Endothelial cell of umbilical vein (primary cell): ENCODE measurements around the gene DPP7. TPM values are rescaled to one million over a fixed set of nuclear protein-coding genes. Genes with fewer than 3 reads are reported as not detected.

Experiments
- BruUV-seq: library from RNA; stranded (reverse); fragments of 400-500 nt; replicated peaks from 2 replicates; lab custom pipeline; 2021; lab: Mats Ljungman, UMichigan
- CTCF ChIA-PET: fragments of 300-600, 350-600 bp; sonication (Branson Sonifier 250); formaldehyde crosslinking; loops from one replicate; lab custom pipeline; 2021; ENCODE audit warnings: antibody characterized with exemption, inconsistent platforms; lab: Charles Lee
- POLR2A ChIA-PET: fragments of 300-600, 350-600 bp; sonication (Branson Sonifier 250); formaldehyde crosslinking; loops from one replicate; lab custom pipeline; 2021; ENCODE audit warnings: antibody characterized with exemption, inconsistent platforms; lab: Charles Lee
- DNase-seq: peaks from one replicate; pipeline ENCODE4 v3.0.0-alpha.2; 2011; ENCODE audit warnings: low read depth, low spot score
- FAIRE-seq: peaks from 2 replicates; lab custom pipeline; 2011; peaks lifted over from hg19 to GRCh38; lab: Jason Lieb, UNC
- H2AFZ ChIP-seq: 2 replicates; pipeline ENCODE4 v1.6.0; 2012; ENCODE audit warnings: low read depth, low read length, control low read depth, inconsistent platforms
- H3K27ac ChIP-seq: 2 replicates; pipeline ENCODE4 v1.5.1; 2011; ENCODE audit warnings: low read depth, mild to moderate bottlenecking, control low read depth, low read length, moderate library complexity; ENCODE audit not compliant: insufficient read depth
- H3K27me3 ChIP-seq, 2 experiments: 2 replicates each; pipeline versions ENCODE4 v1.6.0 to v1.6.1; 2011; ENCODE audit warnings: low read length in 2 of 2, mixed read lengths in 1 of 2; ENCODE audit not compliant: control insufficient read depth in 2 of 2, insufficient read depth in 2 of 2
- H3K36me3 ChIP-seq, 2 experiments: 2 replicates in 1 of 2; 3 replicates in 1 of 2; pipeline ENCODE4 v1.5.1; 2011; ENCODE audit warnings: low read length in 2 of 2, mild to moderate bottlenecking in 1 of 2, moderate library complexity in 1 of 2; ENCODE audit not compliant: control insufficient read depth in 2 of 2, insufficient read depth in 2 of 2; ENCODE audit errors: extremely low read depth in 1 of 2
- H3K4me1 ChIP-seq: 3 replicates; pipeline ENCODE4 v1.5.1; 2011; ENCODE audit warnings: mild to moderate bottlenecking, low read length; ENCODE audit not compliant: control insufficient read depth, insufficient read depth; ENCODE audit errors: extremely low read depth
- H3K4me2 ChIP-seq: 2 replicates; pipeline ENCODE4 v1.6.1; 2011; ENCODE audit warnings: low read length, control low read depth, mixed read lengths; ENCODE audit not compliant: insufficient read depth
- H3K4me3 ChIP-seq, 3 experiments: fragments of 200-600 bp in 1 of 3; sonication (generic), shearing (Covaris generic) in 1 of 3; replicated peaks in 1 of 3; 2 replicates each; pipeline ENCODE4 v1.5.1; 2011 to 2016; ENCODE audit warnings: control low read depth in 3 of 3, low read length in 3 of 3, mild to moderate bottlenecking in 2 of 3, inconsistent platforms in 1 of 3, low read depth in 1 of 3, moderate library complexity in 1 of 3; ENCODE audit not compliant: insufficient read depth in 1 of 3
- H3K79me2 ChIP-seq: 2 replicates; pipeline ENCODE4 v1.6.0; 2012; ENCODE audit warnings: low read length, inconsistent platforms; ENCODE audit not compliant: control insufficient read depth, insufficient read depth
- H3K9ac ChIP-seq: replicated peaks from 2 replicates; pipeline ENCODE3; 2011; ENCODE audit warnings: low read length, control low read depth; ENCODE audit not compliant: insufficient read depth; ENCODE audit errors: extremely low read depth
- H3K9me1 ChIP-seq: replicated peaks from 3 replicates; pipeline ENCODE4 v1.6.0; 2011; ENCODE audit warnings: mild to moderate bottlenecking, low read length; ENCODE audit not compliant: control insufficient read depth, insufficient read depth; ENCODE audit errors: extremely low read depth
- H3K9me3 ChIP-seq: replicated peaks from 2 replicates; pipeline ENCODE4 v1.5.1; 2012; ENCODE audit warnings: low read length, inconsistent platforms; ENCODE audit not compliant: control insufficient read depth, insufficient read depth
- H4K20me1 ChIP-seq: replicated peaks from 2 replicates; pipeline ENCODE3; 2011; ENCODE audit warnings: mild to moderate bottlenecking, low read length; ENCODE audit not compliant: control insufficient read depth, insufficient read depth; ENCODE audit errors: extremely low read depth
- EZH2 ChIP-seq: IDR thresholded peaks from 2 replicates; pipeline ENCODE4 v1.6.1; 2012; ENCODE audit warnings: borderline replicate concordance, low read depth, mild to moderate bottlenecking, moderate library complexity, low read length, inconsistent platforms; ENCODE audit not compliant: severe bottlenecking
- FOS ChIP-seq: IDR thresholded peaks from 2 replicates; pipeline ENCODE4 v1.6.1; 2011; ENCODE audit warnings: mild to moderate bottlenecking, low read length, moderate library complexity, borderline replicate concordance; ENCODE audit not compliant: insufficient read depth
- GATA2 ChIP-seq: IDR thresholded peaks from 2 replicates; pipeline ENCODE4 v1.7.0; 2011; ENCODE audit warnings: low read depth, mild to moderate bottlenecking, moderate library complexity, mixed read lengths, low read length; ENCODE audit not compliant: insufficient read length, insufficient read depth
- JUN ChIP-seq: IDR thresholded peaks from 2 replicates; pipeline ENCODE4 v1.6.1; 2011; ENCODE audit warnings: borderline replicate concordance, low read depth; ENCODE audit not compliant: insufficient read length, insufficient read depth
- MYC ChIP-seq: IDR thresholded peaks from one replicate; pipeline ENCODE4 v1.6.1; 2011; ENCODE audit warnings: mild to moderate bottlenecking, low read depth, low read length
- POLR2A ChIP-seq: IDR thresholded peaks from 2 replicates; pipeline ENCODE4 v1.6.1; 2012; ENCODE audit warnings: low read depth, mild to moderate bottlenecking, control low read depth, low read length
- POLR2AphosphoS5 ChIP-seq: IDR thresholded peaks from 2 replicates; pipeline ENCODE4 v1.6.1; 2012; ENCODE audit warnings: low read depth, mild to moderate bottlenecking, control low read depth, low read length, moderate library complexity; ENCODE audit not compliant: insufficient read depth
- dilution Hi-C: fragments of 300-500 bp; cut with MboI; formaldehyde crosslinking; loops from one replicate; pipeline ENCODE4 v1.15.0; 2019; ENCODE audit warnings: low sequenced_read_pairs; ENCODE audit not compliant: extremely low pct_ligation_motif_present
- intact Hi-C: fragments of 100-400 bp; cut with micrococcal nuclease; formaldehyde crosslinking; loops from one replicate; pipeline ENCODE4 v1.10.0; 2022
- polyA plus RNA-seq, 4 experiments: library from polyadenylated mRNA; depleted of rRNA in 3 of 4; stranded (reverse) in 3 of 4; unstranded in 1 of 4; fragments of >200 nt; gene quantifications; 2 replicates each; pipeline versions ENCODE4 v1.2.1 to v1.2.3, GENCODE V29; 2011 to 2012; ENCODE audit warnings: missing spikeins in 1 of 4
- total RNA-seq: library from RNA; stranded (reverse); gene quantifications from 2 replicates; pipeline ENCODE4 v1.2.3, GENCODE V29; 2021
- TF ChIP-seq, protein P1 (sequence below): IDR thresholded peaks from 2 replicates; pipeline ENCODE4 v1.6.1; 2011; ENCODE audit not compliant: insufficient read depth, insufficient read length
- TF ChIP-seq, protein P2 (sequence below), 2 donors: IDR thresholded peaks; 1 replicate in 1 of 2; 2 replicates in 1 of 2; pipeline ENCODE4 v1.5.1; 2011; ENCODE audit warnings: low read length in 2 of 2, mild to moderate bottlenecking in 2 of 2, moderate library complexity in 2 of 2, control low read depth in 1 of 2, inconsistent platforms in 1 of 2, low read depth in 1 of 2; ENCODE audit not compliant: insufficient read depth in 1 of 2; ENCODE audit errors: extremely low read depth in 1 of 2

The DPP7 gene
- total and polyA plus RNA-seq, 2 donors (not counting 3 experiments of a cell fraction or from before 2014, with no cell fraction given), result 149 to 200 TPM

DNA sequence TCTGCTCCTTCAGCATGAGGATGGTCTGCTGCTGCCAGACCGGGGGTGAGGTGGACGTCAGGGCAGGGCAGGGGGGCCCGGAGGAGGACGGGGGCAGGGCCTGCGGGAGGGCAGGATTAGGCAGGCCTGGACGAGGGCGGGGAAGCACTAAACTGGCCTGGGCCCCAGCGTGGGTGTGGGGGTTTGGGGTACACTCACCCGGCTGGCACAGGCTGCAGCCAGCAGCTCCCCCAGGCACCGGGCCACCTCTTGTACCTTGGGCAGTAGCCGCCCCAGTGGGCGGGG lies 49.7 kb downstream of the DPP7 start:
- Histone ChIP-seq H3K27me3 (no peaks in the 10 kb centered on the region), H3K9me1 (no peaks in the 10 kb centered on the region), H3K4me1 (peaks cover 5% of the 10 kb centered on the region), H2AFZ (no peak overlapping the region), H4K20me1 (no peaks in the 10 kb centered on the region), H3K9me3 (no peaks in the 10 kb centered on the region), H3K36me3 (no peaks in the 10 kb centered on the region), H3K4me2 (no peak overlapping the region), H3K27ac (no peak overlapping the region), H3K9ac (no peak overlapping the region), H3K79me2 (peaks cover 9% of the 10 kb centered on the region), H3K4me3 (no peak overlapping the region)
- POLR2A ChIA-PET, result no interaction called here
- CTCF ChIA-PET, result interaction anchor here (1.5 to 8.0 kb wide), 3 partner anchors 17 to 37 kb away, joined by 4 to 152 read pairs (median 34); partner anchors contain the start of gene NPDC1
- intact Hi-C loops (loop anchor here (1.0 kb wide), 2 partner anchors 36 to 278 kb away; no protein-coding TSS in a partner anchor), dilution Hi-C loops (no loop called here)
- TF ChIP-seq JUN, result no peak
- TF ChIP-seq, protein P1, sequence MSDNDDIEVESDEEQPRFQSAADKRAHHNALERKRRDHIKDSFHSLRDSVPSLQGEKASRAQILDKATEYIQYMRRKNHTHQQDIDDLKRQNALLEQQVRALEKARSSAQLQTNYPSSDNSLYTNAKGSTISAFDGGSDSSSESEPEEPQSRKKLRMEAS, result no peak
- no peak for TF ChIP-seq FOS
- no peak for TF ChIP-seq POLR2A
- no peak for TF ChIP-seq EZH2
- no peak for TF ChIP-seq GATA2
- no peak for TF ChIP-seq POLR2AphosphoS5
- TF ChIP-seq, protein P2, sequence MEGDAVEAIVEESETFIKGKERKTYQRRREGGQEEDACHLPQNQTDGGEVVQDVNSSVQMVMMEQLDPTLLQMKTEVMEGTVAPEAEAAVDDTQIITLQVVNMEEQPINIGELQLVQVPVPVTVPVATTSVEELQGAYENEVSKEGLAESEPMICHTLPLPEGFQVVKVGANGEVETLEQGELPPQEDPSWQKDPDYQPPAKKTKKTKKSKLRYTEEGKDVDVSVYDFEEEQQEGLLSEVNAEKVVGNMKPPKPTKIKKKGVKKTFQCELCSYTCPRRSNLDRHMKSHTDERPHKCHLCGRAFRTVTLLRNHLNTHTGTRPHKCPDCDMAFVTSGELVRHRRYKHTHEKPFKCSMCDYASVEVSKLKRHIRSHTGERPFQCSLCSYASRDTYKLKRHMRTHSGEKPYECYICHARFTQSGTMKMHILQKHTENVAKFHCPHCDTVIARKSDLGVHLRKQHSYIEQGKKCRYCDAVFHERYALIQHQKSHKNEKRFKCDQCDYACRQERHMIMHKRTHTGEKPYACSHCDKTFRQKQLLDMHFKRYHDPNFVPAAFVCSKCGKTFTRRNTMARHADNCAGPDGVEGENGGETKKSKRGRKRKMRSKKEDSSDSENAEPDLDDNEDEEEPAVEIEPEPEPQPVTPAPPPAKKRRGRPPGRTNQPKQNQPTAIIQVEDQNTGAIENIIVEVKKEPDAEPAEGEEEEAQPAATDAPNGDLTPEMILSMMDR (IDR thresholded peaks at IDR 0.05; ENCODE audit: extremely low read depth in 1 of 2, insufficient read depth in 1 of 2, low read depth in 1 of 2, low read length in 2 of 2), result no peak
- TF ChIP-seq MYC, result no peak
- no peak for DNase-seq
- FAIRE-seq, result no peak
- no TSS peak for BruUV-seq
